HG03439 (cell line): ENCODE measurements around the gene LSM4.

Source experiments
- ATAC-seq: cut with Tn5 transposase; IDR thresholded peaks from one replicate; pipeline ENCODE4 v1.9.1; 2021; ENCODE audit warnings: mild to moderate bottlenecking, moderate library complexity; ENCODE audit not compliant: unreplicated experiment

The LSM4 gene

DNA sequence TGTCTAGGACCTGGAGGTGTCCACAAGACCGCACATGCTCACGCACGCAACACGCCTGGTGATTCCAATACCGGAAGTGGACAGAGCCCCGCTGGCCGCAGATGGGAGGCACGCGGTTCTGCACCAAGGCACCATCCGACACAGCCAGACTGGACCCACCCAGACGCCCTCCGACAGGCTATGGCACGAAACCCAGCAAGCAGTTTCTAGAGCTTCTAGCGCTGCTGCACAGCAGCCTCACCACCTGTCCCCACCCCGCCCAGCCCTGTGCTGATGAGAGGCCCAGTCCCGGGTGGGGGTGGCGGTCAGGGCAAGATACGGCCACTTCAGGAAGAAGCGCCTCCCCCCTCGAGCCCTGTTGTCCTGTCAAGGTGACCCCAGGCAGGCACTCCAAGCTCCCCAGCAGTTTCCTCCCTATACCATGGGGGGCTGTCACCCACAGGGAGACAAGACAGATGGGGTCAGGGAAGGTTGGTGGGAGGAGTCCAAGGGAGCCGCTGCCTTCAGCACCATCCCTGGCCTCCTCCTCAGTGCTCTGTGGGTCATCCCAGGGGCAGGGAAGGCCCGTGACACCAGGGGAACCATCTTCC, 11.3 kb downstream of the LSM4 start:
- ATAC-seq = no peak

DNA sequence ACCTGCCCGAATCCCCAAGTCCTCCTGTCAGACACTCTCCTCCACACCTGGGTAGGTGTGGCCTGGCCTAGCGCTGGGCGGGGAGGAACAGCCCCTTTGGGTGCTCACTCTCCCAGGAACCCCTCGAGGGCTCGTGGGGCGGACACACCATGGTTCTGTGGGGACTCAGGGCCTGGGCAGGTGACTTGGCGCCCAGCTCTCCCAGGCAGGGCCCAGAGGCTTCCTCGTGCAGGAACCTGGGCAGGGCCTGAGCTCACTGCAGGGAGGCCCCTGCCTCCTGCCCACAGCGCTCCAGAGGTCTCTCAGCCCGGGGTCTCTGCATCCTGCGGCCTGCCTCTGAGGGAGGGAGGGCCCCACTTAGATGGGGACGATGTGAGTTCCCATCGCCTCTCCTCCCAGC, 11.9 kb downstream of the LSM4 start:
- no peak for ATAC-seq

DNA sequence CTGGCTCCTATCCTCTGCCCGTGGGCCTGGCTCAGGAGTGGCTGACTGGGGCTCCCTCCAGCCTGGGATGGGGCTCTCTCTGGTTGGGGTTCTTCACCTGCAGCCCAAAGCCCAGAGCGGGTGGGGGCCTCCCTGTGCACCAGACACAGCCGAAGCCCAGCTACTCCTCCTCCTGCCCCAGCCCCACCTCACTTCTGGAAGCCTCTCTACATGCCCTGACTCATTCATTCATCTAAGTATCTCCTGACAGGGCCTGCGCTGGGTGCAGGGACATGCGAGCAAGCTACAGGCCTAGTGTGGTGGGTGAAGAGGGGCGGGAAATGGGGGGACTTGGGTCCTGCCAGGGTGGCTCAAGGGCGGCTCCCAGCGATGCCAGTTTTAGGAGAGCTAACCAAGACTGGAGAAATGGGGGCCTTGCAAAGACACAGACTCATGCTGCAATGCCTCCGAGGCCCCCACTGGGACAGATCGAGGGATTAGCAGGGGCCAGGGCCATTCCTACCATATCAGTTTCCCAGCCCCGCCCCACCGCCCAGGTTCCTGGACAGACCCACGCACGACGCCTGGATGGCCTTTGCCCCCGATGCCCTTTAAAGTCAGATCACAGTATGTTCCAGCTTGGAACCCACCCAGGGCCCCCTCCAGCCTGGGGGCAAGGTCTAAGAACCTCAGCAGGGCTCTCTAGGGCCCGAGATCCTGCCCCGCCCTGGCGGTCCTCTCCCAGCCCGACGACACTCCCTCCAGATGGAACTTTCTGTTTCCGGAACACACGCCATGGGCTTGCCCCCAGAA, 12.6 kb downstream of the LSM4 start:
- no peak for ATAC-seq

DNA sequence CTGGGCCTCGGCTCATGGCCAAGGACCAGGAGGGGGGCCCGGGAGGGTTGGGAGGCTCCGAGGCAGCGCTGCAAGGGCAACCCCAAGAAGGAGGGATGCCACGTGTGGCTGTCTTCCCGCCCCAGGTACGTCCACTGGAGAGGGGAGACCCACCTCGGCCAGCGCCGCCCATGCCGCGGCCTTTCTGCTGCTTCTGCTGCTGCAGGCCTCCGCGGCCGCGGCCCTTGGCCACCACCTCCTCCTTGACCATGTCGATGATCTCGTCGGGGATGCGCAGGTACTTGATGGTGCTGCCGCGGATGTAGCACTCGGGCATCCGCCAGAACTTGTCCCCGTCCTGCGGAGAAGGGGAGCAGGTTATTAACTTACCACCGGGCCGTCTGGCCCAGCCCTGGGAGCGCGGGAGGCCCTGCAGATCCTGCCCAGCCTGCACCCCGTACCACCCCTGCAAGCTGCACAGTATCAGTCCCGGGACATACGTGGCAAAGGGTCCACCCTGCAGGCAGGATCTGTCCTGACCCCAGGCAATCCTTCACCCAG, 13.3 kb downstream of the LSM4 start:
- no peak for ATAC-seq

DNA sequence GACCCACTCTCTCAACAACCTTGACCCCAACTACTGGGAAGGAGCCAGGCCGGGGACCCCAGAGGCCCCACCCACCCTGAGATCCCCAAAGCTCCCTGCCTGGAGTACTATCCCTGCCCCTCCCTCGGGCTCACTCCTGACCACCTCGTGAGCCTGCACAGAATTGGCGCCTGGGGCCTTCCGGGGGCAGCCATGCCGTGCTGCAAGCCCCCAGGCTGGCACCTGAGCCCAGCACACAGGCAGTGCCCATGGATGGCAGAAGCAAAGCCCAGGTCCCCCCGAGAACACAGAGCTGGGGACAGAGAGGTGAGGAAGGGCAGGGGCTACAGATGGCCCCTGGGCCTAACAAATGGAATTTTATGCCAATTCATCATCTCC, 13.9 kb downstream of the LSM4 start:
- ATAC-seq = no peak

DNA sequence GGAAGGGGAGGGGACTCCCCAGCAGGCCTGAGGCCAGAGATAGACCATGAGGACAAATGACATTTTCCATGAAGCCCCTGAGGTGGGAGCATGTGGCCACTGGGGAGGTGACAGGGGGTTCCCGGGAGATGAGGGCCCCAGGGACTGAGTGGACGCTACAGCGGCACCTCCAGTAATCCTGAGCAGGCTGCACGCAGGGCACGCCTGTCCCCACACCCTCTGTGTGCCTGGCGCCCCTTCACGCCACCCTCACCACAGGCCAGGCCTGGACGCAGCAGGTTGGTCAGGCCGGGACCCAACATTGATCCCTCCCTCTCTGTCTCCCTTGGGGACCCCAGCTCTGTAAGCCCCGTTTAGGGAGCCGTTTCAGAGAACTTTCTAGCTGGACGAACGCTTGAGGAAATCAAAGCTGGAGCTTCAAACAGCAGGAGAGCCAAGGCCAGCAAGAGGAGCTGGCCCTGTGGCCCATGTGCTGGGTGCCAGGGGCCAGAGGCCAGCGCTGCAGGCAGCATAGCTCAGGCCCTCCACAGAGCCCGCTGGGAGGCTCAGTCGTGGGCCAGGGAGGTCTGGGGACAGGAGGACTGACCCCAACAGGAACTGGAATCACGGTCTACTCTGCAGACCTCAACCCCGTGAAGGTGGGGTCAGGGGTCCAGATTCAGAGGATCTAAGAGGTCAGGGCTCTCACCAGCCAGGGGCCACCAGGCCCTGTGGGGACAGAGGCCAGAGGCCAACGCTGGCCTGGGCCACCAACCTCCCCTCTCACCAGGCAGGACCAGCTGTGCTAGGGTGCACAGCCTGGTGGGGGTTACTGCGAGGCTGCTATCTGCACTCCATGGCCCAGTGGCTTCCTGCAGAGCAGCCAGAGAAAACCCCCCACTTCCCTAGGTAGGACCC, 14.6 kb downstream of the LSM4 start:
- ATAC-seq = no peak

DNA sequence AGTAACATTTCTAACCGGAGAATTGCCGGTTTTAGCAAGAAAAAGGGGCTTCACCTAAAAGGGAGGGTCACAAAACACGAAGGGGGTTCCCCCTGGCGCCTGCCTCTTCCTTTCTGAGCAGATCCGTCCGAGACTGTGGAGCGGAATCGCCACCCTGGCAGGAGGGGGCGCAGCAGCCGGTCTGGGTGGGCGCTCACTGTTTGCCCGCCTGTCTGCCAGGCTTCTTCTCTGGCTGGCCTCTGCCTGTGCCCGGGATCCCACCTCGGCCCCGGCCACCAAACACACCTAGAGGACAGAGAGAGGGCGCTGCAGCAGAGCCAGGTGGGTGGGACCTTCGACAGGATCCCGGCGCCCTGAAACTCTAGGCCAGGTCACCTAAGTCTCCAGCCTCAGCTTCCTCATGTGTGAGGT, 15.6 kb downstream of the LSM4 start:
- ATAC-seq = no peak

DNA sequence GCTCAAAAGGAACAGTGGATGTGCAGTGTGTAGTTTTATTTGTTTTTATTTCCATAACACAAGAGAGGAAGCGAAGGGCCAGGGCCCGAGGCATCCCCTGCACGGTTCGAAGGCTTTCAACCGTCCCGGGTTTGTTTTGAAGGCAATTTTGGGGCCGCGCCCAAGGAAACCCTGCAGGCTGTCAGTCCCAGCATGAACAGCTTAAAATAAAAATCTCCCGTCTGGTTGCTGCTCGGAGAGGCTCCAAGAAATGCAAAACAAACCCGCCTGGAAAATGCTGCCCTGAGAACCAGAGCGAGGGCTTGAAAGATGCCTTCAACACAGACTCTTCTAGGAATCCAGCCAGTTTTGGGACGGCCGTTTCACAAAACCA, 16.0 kb downstream of the LSM4 start:
- no peak for ATAC-seq

DNA sequence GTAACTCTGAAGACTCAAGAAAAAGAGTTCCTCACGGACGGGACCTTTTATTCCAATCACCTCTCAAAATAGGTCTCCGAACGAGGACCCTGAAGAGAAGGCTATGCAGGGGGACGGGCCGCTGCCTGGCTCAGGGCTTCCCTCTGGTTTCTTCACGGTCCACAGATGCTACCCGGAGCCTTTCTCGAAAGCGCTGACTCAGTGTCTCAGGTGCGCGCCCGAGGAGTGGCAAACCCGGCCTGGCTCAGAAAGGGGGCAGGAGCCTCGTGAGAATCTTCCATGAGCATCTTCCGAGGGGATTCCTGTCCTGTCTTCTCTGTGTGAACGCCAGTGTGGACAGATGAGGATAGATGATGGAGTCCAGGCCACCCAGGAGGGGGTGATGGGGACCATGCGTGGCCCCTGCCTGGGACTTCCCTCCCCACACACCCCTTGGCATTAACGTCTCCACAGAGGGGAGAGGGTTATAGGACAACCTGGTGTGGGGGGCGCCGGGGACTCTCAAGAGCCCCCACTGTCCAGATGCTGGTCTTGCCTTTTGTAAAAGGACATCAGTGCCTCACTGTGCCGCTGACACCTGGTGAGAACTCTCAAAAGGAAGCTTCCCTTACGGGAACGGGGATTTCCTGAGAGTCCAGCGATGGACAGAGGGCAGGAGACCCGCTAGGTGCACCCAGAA, 16.5 kb downstream of the LSM4 start:
- no peak for ATAC-seq

DNA sequence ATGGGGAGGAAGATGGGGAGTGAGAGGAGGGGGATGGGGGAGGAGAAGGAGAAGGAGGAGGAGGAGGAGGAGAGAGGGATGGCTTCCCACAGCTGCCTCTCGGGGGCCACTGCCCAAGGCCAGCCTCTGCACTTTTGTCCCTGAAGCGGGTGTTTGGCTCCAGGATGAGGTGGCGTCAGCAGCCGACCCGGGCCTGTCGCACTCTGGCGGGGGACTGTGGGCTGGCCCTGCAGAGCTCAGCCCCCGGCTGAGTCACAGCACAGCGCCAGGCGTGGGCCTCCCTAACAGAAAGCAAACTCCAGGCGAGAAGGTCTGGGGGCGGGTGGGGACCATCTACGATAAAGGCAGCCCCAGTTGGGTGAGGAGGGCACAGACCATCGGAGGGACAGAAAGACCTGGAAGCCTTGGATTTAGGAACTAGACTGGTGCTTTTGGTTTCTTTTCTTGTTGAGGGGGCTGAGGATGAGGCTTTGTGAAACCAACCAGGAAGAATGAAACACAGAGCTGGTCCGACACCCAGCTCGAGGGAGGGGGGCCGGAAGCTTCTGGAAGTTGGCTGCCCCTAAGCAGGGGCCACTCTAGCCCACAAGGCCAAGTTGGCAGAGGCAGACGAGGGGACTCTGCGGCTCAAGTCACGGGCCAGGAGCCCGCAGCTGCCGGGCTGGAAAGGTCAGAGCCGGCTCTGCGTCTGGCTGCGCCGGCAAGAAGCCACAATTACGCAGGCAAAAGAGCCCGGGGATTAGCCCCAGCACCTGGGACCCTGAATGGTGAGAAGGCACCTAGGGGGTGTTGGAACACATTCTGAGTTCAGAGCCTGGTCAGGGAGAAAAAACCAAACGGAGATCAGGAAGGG, 18.2 kb downstream of the LSM4 start:
- no peak for ATAC-seq

DNA sequence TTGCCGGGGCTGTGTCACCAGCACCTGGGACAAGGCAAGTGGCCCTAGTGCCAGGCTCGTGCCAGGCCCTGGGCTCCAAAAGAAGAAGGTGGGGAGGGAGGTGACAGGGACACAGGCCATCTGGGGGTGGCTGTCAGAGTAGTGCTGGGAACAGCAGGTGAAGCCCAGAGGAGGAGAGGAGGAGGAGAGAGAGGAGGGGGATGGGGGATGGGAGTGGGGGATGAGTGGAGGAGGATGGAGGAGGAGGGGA, 18.7 kb downstream of the LSM4 start:
- no peak for ATAC-seq

DNA sequence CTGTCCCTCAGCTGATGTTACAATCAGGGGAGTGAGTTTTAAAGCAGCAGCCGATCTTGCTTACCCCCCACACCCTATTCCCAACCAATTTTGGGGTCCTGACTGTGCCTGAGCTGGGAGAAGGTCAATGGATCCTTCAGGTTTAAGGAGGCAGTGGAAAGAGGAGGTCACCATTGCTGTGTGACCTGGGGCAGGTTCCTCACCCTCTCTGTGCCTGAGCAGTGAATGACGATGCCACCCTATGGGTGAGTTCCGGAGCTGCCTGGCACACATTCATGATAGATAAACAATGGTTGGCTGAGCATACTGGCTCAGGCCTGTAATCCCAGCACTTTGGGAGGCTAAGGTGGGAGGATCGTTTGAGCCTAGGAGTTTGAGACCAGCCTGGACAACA, 21.2 kb downstream of the LSM4 start:
- ATAC-seq = no peak

DNA sequence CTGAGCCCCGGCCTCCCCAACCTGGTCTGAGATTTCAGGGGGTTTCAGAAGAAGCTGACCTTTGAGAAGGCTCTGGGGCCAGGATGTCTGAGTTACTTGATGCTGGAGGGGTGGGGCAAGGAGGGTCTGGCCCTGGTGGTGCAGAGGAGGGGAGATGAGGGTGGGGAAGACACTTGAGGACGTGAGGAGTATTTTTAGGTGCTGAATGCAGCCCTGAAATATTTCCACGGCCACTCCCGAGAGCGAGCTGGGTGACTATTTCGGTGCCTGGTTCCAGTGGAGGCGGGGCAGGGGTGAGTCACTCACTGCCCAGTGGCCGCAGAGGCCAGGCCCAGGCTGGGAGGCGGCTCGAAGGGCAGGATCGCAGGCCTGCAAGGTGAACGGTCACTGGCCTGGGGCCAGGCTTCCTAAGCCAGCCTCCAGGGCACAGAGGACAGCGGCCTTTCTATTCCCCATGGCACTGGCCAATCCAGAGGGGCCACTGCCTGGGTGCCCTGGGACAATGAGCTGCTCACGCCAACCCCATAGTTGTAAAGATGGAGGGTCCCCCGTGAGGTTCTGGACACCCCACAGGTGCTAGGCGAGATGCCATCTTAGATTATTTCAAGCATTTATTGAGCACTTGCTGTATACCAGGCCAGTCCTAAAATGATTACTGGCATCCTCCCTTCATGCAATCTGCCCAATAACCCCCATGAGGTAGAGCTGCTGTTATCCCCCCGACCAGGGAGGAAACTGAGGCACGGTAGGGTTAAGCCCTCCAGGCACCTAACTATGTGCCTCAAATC, 21.8 kb downstream of the LSM4 start:
- ATAC-seq = no peak

DNA sequence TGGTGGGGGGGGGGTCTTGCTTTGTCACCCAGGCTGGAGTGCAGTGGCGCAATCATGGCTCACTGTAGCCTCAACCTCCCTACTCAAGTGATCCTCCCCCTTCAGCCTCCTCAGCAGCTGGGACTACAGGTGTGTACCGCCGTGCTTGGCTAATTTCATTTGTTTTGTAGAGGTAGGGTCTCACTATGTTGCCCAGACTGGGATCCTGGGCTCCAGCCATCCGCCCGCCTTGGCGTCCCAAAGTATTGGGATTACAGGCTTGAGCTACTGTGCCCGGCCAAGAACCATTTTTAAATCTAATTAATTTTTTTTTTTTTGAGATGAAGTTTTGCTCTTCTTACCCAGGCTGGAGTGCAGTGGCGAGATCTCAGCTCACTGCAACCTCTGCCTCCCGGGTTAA, 23.2 kb downstream of the LSM4 start:
- ATAC-seq = no peak

DNA sequence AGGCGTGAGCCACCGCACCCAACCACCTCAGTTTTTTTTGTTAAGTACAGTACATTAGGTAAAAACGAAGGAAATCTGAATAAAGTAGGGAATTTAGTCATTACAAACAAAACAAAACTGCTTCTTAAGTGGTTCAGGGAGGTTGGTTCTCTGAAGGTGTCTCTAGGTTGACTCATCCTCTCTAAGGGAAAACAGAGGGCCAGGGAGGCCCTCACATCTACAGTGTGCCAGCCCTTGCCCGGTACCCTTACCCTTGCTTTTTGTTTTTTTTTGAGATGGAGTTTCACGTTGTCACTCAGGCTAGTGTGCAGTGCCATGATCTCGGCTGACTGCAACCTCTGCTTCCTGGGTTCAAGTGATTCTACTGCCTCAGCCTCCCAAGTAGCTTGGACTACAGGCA, 24.3 kb downstream of the LSM4 start:
- ATAC-seq = no peak

DNA sequence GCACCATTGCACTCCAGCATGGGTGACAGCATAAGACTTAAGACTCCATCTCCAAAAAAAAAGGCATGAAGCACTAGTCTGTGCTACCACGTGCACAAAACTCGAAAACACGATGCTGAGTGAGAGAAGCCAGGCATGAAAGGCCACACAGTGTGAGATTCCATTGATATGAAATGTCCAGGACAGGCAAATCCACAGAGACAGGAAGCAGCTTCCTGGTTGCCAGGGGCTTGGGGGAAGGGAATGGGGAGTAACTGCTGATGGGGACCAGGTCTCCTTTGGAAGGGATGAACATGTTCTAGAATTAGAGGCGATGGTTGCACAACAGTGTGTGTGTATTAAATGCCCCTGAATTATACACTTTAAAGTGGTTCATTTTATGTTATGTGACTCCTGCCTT, 25.6 kb downstream of the LSM4 start:
- no peak for ATAC-seq

DNA sequence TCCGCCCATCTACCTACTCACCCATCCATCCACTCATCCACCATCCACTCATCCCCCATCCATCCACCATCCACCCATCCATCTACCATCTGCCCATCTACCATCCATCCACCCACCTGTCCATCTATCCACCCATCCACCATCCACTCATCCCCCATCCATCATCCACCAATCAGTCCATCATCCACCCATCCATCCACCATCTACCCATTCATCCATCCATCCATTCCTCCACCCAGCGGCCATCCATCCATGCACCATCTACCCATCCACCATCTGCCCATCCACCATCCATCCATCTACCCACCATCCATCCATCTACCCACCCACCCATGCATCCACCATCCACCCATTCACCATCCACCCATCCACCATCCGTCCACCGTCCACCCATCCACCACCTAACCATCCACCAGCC, 27.8 kb downstream of the LSM4 start:
- ATAC-seq = no peak

DNA sequence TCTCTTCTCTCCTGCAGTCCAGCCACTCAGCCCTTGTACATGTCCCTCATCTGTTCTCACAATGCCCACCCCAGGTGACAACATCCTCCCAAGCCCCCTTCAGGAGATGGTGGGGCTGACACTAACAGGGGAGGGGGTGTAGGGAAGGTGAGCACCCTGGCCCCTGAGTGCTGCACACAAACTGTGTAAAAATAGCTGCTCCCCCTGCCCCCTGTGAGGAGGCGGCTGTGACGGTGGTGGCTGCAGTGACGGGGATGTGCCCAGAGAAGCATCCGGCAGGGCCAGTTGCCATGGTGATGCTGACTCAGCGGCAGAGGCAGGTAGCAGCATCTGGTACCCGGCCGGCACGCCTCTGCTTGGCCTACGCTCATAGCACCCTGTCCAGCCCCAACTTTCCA, 28.4 kb downstream of the LSM4 start:
- no peak for ATAC-seq

DNA sequence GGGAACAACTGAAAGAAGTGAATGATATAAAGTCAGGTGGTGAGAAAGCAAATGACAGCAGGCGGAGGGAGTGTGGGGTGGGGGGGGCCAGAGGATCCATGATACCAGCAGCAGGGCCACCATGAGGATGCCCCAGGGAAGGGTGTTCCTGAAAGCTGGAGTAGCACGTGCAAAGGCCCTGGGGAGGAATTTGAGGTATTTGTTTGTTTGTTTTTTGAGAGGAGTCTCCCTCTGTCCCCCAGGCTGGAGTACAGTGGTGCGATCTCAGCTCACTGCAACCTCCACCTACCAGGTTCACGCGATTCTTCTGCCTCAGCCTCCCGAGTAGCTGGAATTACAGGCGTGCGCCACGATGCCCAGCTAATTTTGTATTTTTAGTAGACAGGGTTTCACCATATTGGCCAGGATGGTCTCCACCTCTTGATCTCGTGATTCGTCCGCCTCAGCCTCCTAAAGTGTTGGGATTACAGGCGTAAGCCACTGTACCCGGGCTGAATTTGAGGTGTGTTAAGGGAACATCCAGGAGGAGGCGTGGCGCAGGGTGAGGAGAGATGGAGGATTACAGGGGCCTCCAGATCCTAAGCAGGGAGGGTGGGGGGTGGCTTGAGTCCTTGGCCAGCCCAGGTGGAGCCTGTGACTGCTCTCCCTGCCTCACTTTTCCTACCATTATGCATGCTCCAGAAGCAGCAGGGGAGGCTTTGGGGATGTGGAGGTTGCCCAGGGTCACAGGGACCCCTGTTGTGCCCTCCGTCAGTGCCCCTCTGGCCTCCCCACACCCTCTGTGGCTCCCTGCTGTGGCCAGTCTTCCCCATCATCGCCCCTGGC, 29.0 kb downstream of the LSM4 start:
- no peak for ATAC-seq
